Stimulated activated CD8-positive, alpha-beta memory T cell treated with anti-CD3 and anti-CD28 coated beads, Interleukin-15, amount 100 ng/mL, for 4 hours (primary cell): ENCODE measurements around the gene TAF7L.
A peak's percentile ranks its signal among the peaks of the same experiment; 100 is the strongest.

Experiments
- DNase-seq, 2 donors: peaks; one replicate each; pipeline ENCODE4 v3.0.0-alpha.2; 2020; ENCODE audit warnings: low read depth in 2 of 2

The TAF7L gene

GRCh38 chrX:101220662-101221260, 70.4 kb downstream of the TAF7L start:
- no peak for DNase-seq

- DNase-seq, result peak in 1 of 2 donors; percentile 3
Measured at GRCh38 chrX:101219864-101220346, 71.2 kb downstream of the TAF7L start.

GRCh38 chrX:101219116-101219863, 71.8 kb downstream of the TAF7L start, which contains the start of gene DRP2:
TSS of gene DRP2 (plus strand) at chrX:101219786. CDS start at chrX:101231648, 11,862 bp downstream.
- DNase-seq, result no peak
